Right atrium auricular region (tissue), 2 donors: ENCODE measurements around the gene SLC43A1. TPM values are rescaled to one million over a fixed set of nuclear protein-coding genes. Genes with fewer than 3 reads are reported as not detected.

Experiments
- DNase-seq: peaks from one replicate; pipeline ENCODE4 v3.0.0-alpha.2; 2019; ENCODE audit warnings: low spot score
- H3K27ac ChIP-seq, 2 donors: fragments of 200-600 bp; sonication (generic); 1 replicate in 1 of 2; 2 replicates in 1 of 2; pipeline ENCODE4 v1.5.1; 2016 to 2019
- H3K27me3 ChIP-seq, 2 donors: fragments of 200-600 bp; sonication (generic); one replicate each; pipeline versions ENCODE4 v1.5.1 to v1.6.0; 2017 to 2019
- H3K36me3 ChIP-seq: fragments of 200-600 bp; sonication (generic); one replicate; pipeline ENCODE4 v1.5.1; 2016
- H3K4me1 ChIP-seq, 2 donors: fragments of 200-600 bp; sonication (generic); one replicate each; pipeline versions ENCODE4 v1.5.1 to v1.6.0; 2017 to 2019
- H3K4me3 ChIP-seq, 2 donors: fragments of 200-600 bp; sonication (generic); 1 replicate in 1 of 2; 2 replicates in 1 of 2; pipeline ENCODE4 v1.5.1; 2017 to 2019; ENCODE audit warnings: mild to moderate bottlenecking in 1 of 2, moderate library complexity in 1 of 2
- H3K9me3 ChIP-seq, 2 donors: fragments of 200-600 bp; sonication (generic); one replicate each; pipeline ENCODE4 v1.5.1; 2019
- CTCF ChIP-seq, 2 donors: fragments of 200-600 bp; sonication (generic); IDR thresholded peaks; one replicate each; pipeline ENCODE4 v1.5.1; 2019; ENCODE audit warnings: antibody characterized with exemption in 2 of 2
- total RNA-seq, 2 donors: library from RNA; depleted of rRNA; stranded (reverse); fragments of >200 nt; gene quantifications; one replicate each; pipeline ENCODE4 v1.1.0, GENCODE V29; 2016

Gene SLC43A1
- total RNA-seq, 2 donors from 2014 or later, result 5.0 to 10.4 TPM

- Histone ChIP-seq H3K36me3 (no peaks in the 10 kb centered on the region), H3K4me3 (no peak overlapping the region), H3K27me3 (peaks cover 5 to 7% of the 10 kb centered on the region in 2 donors), H3K4me1 (peaks cover 0 to 18% of the 10 kb centered on the region in 2 donors), H3K9me3 (no peaks in the 10 kb centered on the region), H3K27ac (no peak overlapping the region)
- no peak for TF ChIP-seq CTCF (IDR thresholded peaks at IDR 0.05)
- no peak for DNase-seq
Measured at GRCh38 chr11:57477507-57478189, 37.9 kb downstream of the SLC43A1 start.

- no peaks in the 10 kb centered on the region for H3K9me3 ChIP-seq
- peak overlapping the region; percentile 44 to 54 for H3K4me3 ChIP-seq
- H3K36me3 ChIP-seq, result no peaks in the 10 kb centered on the region
- H3K27ac ChIP-seq, result peak overlapping the region in 1 of 2 donors; percentile 37
- DNase-seq, result no peak
- peaks cover 0 to under 1% of the 10 kb centered on the region in 2 donors for H3K27me3 ChIP-seq
- TF ChIP-seq CTCF (IDR thresholded peaks at IDR 0.05), result peak; percentile 45 to 62
- H3K4me1 ChIP-seq, result peaks cover 0 to 12% of the 10 kb centered on the region in 2 donors
Measured at GRCh38 chr11:57476757-57477506, 38.6 kb downstream of the SLC43A1 start.

GRCh38 chr11:57476047-57476756 lies 39.3 kb downstream of the SLC43A1 start:
- no peaks in the 10 kb centered on the region for H3K9me3 ChIP-seq
- no peaks in the 10 kb centered on the region for H3K36me3 ChIP-seq
- H3K27ac ChIP-seq, result peak overlapping the region in 1 of 2 donors; percentile 37
- TF ChIP-seq CTCF (IDR thresholded peaks at IDR 0.05), result no peak
- H3K27me3 ChIP-seq, result no peaks in the 10 kb centered on the region
- H3K4me1 ChIP-seq, result peaks cover 0 to 12% of the 10 kb centered on the region in 2 donors
- DNase-seq, result no peak
- H3K4me3 ChIP-seq, result peak overlapping the region; percentile 44 to 54

- H3K9me3 ChIP-seq, result no peaks in the 10 kb centered on the region
- H3K27ac ChIP-seq, result no peak overlapping the region
- TF ChIP-seq CTCF (IDR thresholded peaks at IDR 0.05), result no peak
- DNase-seq, result no peak
- H3K27me3 ChIP-seq, result no peaks in the 10 kb centered on the region
- peaks cover 0 to 12% of the 10 kb centered on the region in 2 donors for H3K4me1 ChIP-seq
- H3K36me3 ChIP-seq, result no peaks in the 10 kb centered on the region
- H3K4me3 ChIP-seq, result peak overlapping the region in 1 of 2 donors; percentile 54
Measured at GRCh38 chr11:57475671-57476046, 39.8 kb downstream of the SLC43A1 start.

GRCh38 chr11:57475191-57475590 lies 40.3 kb downstream of the SLC43A1 start:
- no peaks in the 10 kb centered on the region for H3K27me3 ChIP-seq
- no peak overlapping the region for H3K4me3 ChIP-seq
- no peak for DNase-seq
- no peak overlapping the region for H3K27ac ChIP-seq
- no peak for TF ChIP-seq CTCF (IDR thresholded peaks at IDR 0.05)
- no peaks in the 10 kb centered on the region for H3K36me3 ChIP-seq
- H3K9me3 ChIP-seq, result no peaks in the 10 kb centered on the region
- peaks cover 0 to 12% of the 10 kb centered on the region in 2 donors for H3K4me1 ChIP-seq
